Measurements from ENCODE around the gene ZMYM1. TPM values are rescaled to one million over a fixed set of nuclear protein-coding genes. Genes with fewer than 3 reads are reported as not detected.

The ZMYM1 gene
- total RNA-seq, 4 donors from 2014 or later, result 25.9 to 56.0 (median 39.6) TPM

DNA sequence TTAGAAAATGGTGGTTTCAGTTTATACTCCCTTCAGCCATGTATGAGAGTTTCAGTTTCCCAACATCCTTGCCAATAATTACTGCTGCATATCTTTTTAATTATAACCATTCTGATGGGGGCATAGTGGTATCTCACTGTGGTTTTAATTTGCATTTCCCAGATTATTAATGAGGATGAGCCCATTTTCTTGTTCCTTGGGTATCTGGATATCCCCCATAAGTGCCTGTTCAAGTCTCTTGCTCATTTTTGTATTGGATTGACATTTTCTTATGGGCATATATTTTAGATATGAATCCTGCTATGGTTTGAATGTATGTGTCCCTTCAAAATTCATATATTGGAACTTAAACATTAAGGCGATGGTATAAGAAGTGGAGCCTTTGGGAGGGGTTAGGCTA lies 45.8 kb upstream of the ZMYM1 start:
- no peaks in the 10 kb centered on the region for H3K36me3 ChIP-seq
- H3K27me3 ChIP-seq, result no peaks in the 10 kb centered on the region
- H3K9me3 ChIP-seq, result no peaks in the 10 kb centered on the region
- intact Hi-C loops (cut with DNase I; ENCODE audit: low total_unique reads), result no loop called here
- no peak overlapping the region for H3K27ac ChIP-seq
- TF ChIP-seq POLR2A (IDR thresholded peaks at IDR 0.05), result no peak
- TF ChIP-seq, protein P1, sequence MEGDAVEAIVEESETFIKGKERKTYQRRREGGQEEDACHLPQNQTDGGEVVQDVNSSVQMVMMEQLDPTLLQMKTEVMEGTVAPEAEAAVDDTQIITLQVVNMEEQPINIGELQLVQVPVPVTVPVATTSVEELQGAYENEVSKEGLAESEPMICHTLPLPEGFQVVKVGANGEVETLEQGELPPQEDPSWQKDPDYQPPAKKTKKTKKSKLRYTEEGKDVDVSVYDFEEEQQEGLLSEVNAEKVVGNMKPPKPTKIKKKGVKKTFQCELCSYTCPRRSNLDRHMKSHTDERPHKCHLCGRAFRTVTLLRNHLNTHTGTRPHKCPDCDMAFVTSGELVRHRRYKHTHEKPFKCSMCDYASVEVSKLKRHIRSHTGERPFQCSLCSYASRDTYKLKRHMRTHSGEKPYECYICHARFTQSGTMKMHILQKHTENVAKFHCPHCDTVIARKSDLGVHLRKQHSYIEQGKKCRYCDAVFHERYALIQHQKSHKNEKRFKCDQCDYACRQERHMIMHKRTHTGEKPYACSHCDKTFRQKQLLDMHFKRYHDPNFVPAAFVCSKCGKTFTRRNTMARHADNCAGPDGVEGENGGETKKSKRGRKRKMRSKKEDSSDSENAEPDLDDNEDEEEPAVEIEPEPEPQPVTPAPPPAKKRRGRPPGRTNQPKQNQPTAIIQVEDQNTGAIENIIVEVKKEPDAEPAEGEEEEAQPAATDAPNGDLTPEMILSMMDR (IDR thresholded peaks at IDR 0.05), result no peak
- no peak for DNase-seq
- peaks cover 7% of the 10 kb centered on the region in 2 donors for H3K4me1 ChIP-seq
- no peak overlapping the region for H3K4me3 ChIP-seq

DNA sequence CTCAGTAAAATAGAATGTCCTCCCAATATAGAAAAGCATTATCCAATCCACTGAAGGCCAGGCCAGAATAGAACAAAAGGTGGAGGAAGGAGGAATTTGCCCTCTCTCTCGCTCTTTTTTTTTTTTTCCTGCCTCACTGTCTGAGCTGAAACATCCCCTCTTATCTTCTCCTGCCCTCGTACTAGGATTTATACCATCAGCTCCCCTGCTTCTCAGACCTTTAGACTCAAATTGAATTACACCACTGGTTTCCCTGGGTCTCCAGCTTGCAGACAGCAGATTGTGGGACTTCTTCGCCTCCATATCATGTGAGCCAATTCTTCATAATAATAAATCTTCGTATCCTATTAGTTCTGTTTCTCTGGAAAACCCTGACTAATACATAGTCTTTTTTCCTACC lies 42.6 kb upstream of the ZMYM1 start:
- Histone ChIP-seq H3K27me3 (no peaks in the 10 kb centered on the region), H3K4me3 (no peak overlapping the region), H3K27ac (no peak overlapping the region), H3K9me3 (no peaks in the 10 kb centered on the region), H3K4me1 (no peaks in the 10 kb centered on the region), H3K36me3 (no peaks in the 10 kb centered on the region)
- TF ChIP-seq, protein P1 (IDR thresholded peaks at IDR 0.05), result no peak
- no peak for TF ChIP-seq POLR2A (IDR thresholded peaks at IDR 0.05)
- DNase-seq, result no peak
- intact Hi-C loops (cut with DNase I; ENCODE audit: low total_unique reads), result no loop called here

DNA sequence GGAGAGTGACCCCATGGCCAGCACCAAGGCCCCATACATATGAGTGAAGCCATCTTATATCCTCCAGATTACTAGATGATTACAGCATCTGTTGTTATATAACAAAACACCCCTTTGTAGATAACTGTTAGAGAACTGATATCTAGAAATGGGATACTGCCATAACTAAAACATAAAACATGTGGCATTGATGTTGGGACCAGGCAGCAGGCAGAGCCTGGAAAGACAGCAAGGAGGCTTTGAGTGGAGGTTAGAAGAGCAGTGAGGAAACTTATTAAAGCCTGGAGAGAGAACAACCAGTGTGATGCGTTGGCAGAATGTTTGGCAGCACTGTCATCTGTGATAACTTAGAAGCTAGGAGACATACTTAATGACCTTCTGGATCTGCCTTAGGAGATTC lies 42.0 kb upstream of the ZMYM1 start:
- DNase-seq, result no peak
- no peak overlapping the region for H3K27ac ChIP-seq
- TF ChIP-seq, protein P1 (IDR thresholded peaks at IDR 0.05), result no peak
- TF ChIP-seq POLR2A (IDR thresholded peaks at IDR 0.05), result no peak
- no peaks in the 10 kb centered on the region for H3K27me3 ChIP-seq
- H3K4me3 ChIP-seq, result no peak overlapping the region
- H3K4me1 ChIP-seq, result no peaks in the 10 kb centered on the region
- no peaks in the 10 kb centered on the region for H3K9me3 ChIP-seq
- no peaks in the 10 kb centered on the region for H3K36me3 ChIP-seq
- intact Hi-C loops (cut with DNase I; ENCODE audit: low total_unique reads), result no loop called here

DNA sequence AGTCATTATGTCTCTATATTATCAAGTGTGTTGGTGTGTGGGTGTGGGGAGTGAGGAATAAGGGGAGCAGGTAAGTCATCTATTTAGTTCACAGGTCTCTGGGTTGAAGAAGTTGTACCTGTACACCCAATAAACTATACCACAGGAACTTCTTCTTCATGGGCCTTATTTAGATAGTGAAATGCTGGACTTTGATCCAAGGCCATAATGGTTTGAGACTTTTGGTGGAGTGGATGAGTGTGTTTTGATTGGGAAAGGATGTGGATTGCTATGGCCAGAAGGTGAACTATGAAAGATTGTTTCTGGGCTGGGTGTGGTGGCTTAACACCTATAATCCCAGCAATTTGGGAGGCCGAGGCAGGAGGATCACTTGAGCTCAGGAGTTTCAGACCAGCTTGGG lies 40.5 kb upstream of the ZMYM1 start:
- intact Hi-C loops (cut with DNase I; ENCODE audit: low total_unique reads), result no loop called here
- H3K4me3 ChIP-seq, result no peak overlapping the region
- TF ChIP-seq, protein P1 (IDR thresholded peaks at IDR 0.05), result no peak
- TF ChIP-seq POLR2A (IDR thresholded peaks at IDR 0.05), result no peak
- H3K9me3 ChIP-seq, result no peaks in the 10 kb centered on the region
- no peaks in the 10 kb centered on the region for H3K27me3 ChIP-seq
- no peaks in the 10 kb centered on the region for H3K4me1 ChIP-seq
- no peak overlapping the region for H3K27ac ChIP-seq
- H3K36me3 ChIP-seq, result no peaks in the 10 kb centered on the region
- no peak for DNase-seq

DNA sequence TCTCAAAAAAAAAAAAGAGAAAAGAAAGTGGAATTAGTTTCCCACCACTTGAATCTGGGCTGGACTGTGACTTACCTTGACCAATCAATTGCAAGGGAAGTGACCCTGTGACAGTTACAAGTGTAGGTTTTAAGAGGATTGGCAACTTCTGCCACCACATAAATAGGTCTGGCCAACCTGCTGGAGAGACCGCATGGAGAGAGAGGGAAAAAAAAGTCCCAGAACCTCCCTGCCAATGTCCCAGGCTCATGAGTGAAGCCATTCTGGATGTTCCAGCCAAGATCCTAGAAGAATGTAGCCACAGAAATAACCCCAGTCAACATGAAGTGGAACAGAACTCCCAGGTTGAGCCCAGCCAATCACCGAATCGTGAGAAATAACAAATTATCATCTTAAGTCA lies 35.7 kb upstream of the ZMYM1 start:
- H3K27ac ChIP-seq, result no peak overlapping the region
- no peaks in the 10 kb centered on the region for H3K9me3 ChIP-seq
- H3K4me1 ChIP-seq, result no peaks in the 10 kb centered on the region
- H3K27me3 ChIP-seq, result no peaks in the 10 kb centered on the region
- TF ChIP-seq, protein P1 (IDR thresholded peaks at IDR 0.05), result no peak
- TF ChIP-seq POLR2A (IDR thresholded peaks at IDR 0.05), result no peak
- H3K36me3 ChIP-seq, result no peaks in the 10 kb centered on the region
- no peak overlapping the region for H3K4me3 ChIP-seq
- DNase-seq, result no peak
- intact Hi-C loops (cut with DNase I; ENCODE audit: low total_unique reads), result no loop called here

Measured in uterus (tissue), 4 donors.